ENCODE results near the gene ARHGAP45. TPM values are rescaled to one million over a fixed set of nuclear protein-coding genes. Genes with fewer than 3 reads are reported as not detected.

Gene ARHGAP45
- total RNA-seq, 2 donors from 2014 or later, result 13.2 to 23.4 TPM

GRCh38 chr19:1042689-1043511 lies 24.1 kb upstream of the ARHGAP45 start:
- DNase-seq (no peak), ATAC-seq (no peak)
- Histone ChIP-seq H3K4me3 (no peak overlapping the region), H3K36me3 (replicated peaks in 1 of 2; ENCODE audit: insufficient read depth in 1 of 2, low read depth in 2 of 2) (no peaks in the 10 kb centered on the region), H3K27ac (no peak overlapping the region), H3K9me3 (no peaks in the 10 kb centered on the region), H3K4me1 (peaks cover 30% of the 10 kb centered on the region), H3K27me3 (no peaks in the 10 kb centered on the region)
- TF ChIP-seq CTCF (IDR thresholded peaks at IDR 0.05), result no peak
- TF ChIP-seq POLR2A (IDR thresholded peaks at IDR 0.05), result no peak
- 76 to 80% methylated on average over 18 to 23 of the region's 23 CpGs for WGBS, 2 donors
- intact Hi-C loops (cut with DNase I), result no loop called here

- Histone ChIP-seq H3K27ac (no peak overlapping the region), H3K4me1 (peaks cover 22% of the 10 kb centered on the region), H3K27me3 (no peaks in the 10 kb centered on the region), H3K9me3 (no peaks in the 10 kb centered on the region), H3K36me3 (replicated peaks in 1 of 2; ENCODE audit: insufficient read depth in 1 of 2, low read depth in 2 of 2) (no peaks in the 10 kb centered on the region), H3K4me3 (no peak overlapping the region)
- ATAC-seq (no peak), DNase-seq (peak in 1 of 4 donors; percentile 50)
- 75 to 80% methylated on average over 7 to 8 of the region's 10 CpGs for WGBS, 2 donors
- no peak for TF ChIP-seq CTCF (IDR thresholded peaks at IDR 0.05)
- no peak for TF ChIP-seq POLR2A (IDR thresholded peaks at IDR 0.05)
- intact Hi-C loops (cut with DNase I), result no loop called here
Observed at GRCh38 chr19:1045247-1045603, 21.7 kb upstream of the ARHGAP45 start.

- Histone ChIP-seq H3K9me3 (no peaks in the 10 kb centered on the region), H3K4me3 (no peak overlapping the region), H3K27ac (no peak overlapping the region), H3K4me1 (peaks cover 12% of the 10 kb centered on the region), H3K27me3 (no peaks in the 10 kb centered on the region), H3K36me3 (replicated peaks in 1 of 2; ENCODE audit: insufficient read depth in 1 of 2, low read depth in 2 of 2) (no peaks in the 10 kb centered on the region)
- 93 to 94% methylated on average over 16 to 33 of the region's 33 CpGs for WGBS, 2 donors
- ATAC-seq, result no peak
- TF ChIP-seq POLR2A (IDR thresholded peaks at IDR 0.05) (no peak), CTCF (IDR thresholded peaks at IDR 0.05) (no peak)
- intact Hi-C loops (cut with DNase I), result no loop called here
- no peak for DNase-seq
Observed at GRCh38 chr19:1046117-1046626, 20.8 kb upstream of the ARHGAP45 start.

GRCh38 chr19:1046836-1047695 lies 19.9 kb upstream of the ARHGAP45 start:
- Histone ChIP-seq H3K9me3 (no peaks in the 10 kb centered on the region), H3K4me1 (peaks cover 3% of the 10 kb centered on the region), H3K36me3 (replicated peaks in 1 of 2; ENCODE audit: insufficient read depth in 1 of 2, low read depth in 2 of 2) (no peaks in the 10 kb centered on the region), H3K4me3 (no peak overlapping the region), H3K27ac (no peak overlapping the region), H3K27me3 (no peaks in the 10 kb centered on the region)
- DNase-seq (no peak), ATAC-seq (no peak)
- TF ChIP-seq CTCF (IDR thresholded peaks at IDR 0.05) (no peak), POLR2A (IDR thresholded peaks at IDR 0.05) (no peak)
- intact Hi-C loops (cut with DNase I), result no loop called here
- WGBS, 2 donors, result 90 to 98% methylated on average over 31 to 74 of the region's 77 CpGs

All from body of pancreas (tissue), 4 donors.